ENCODE measurements around the gene MZT2A.
"Not testable (repeated sequence)": the region's sequence is repeated elsewhere in the genome, so short reads cannot be mapped to it uniquely, and the experiment has no call there.

MZT2A gene

DNA sequence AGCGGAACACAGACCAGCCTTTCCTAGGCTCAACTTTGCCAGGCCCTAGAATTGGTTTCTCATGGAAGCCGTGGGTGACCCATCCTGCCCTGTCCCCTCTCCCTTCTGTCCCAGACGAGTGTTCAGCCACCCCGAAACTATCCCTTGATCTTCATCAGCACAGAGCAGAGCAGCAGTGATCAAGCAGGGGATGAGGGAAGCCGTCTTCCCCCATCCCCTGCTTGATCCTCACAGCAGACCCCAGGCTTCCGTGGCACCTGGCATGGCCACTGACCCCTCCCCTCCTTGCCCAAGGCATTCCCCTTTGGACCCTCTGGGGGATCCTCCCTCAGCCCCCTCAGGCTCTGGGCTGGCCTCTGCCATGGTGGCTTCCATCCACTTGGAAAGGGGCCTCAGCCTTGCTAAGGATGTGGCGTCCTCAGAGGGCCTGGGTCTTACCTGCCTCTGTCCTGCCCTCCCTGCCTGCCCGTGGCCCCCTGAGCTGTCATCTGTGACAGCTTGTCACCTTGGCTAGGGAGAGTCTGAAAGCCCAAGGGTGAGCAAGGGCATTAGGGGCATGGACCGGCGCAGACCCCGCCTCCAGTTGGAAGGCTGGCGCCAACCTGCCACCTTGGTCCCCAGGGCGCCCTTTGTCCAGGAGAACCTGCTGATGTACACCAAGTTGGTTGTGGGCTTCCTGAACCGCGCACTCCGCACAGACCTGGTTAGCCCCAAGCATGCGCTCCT is 25.1 kb upstream of the MZT2A start:
- no peak overlapping the region for H3K4me3 ChIP-seq (ENCODE audit: low read depth, low read length)
- TF ChIP-seq CTCF (IDR thresholded peaks at IDR 0.05; ENCODE audit: low read depth, low read length): no peak
- in situ Hi-C loops (cut with HindIII; ENCODE audit: low sequenced_read_pairs): no loop called here
- no peak for DNase-seq (ENCODE audit: low read depth, low spot score)

GRCh38 chr2:131516621-131517020 is 24.4 kb upstream of the MZT2A start:
- peak; percentile 40 for TF ChIP-seq CTCF (IDR thresholded peaks at IDR 0.05; ENCODE audit: low read depth, low read length)
- H3K4me3 ChIP-seq (ENCODE audit: low read depth, low read length); DNase-seq (ENCODE audit: low read depth, low spot score); in situ Hi-C loops (cut with HindIII; ENCODE audit: low sequenced_read_pairs): not testable (repeated sequence)

- in situ Hi-C loops (cut with HindIII; ENCODE audit: low sequenced_read_pairs): no loop called here
- DNase-seq (ENCODE audit: low read depth, low spot score): no peak
- no peak overlapping the region for H3K4me3 ChIP-seq (ENCODE audit: low read depth, low read length)
- no peak for TF ChIP-seq CTCF (IDR thresholded peaks at IDR 0.05; ENCODE audit: low read depth, low read length)
Measured at GRCh38 chr2:131516011-131516410, 23.8 kb upstream of the MZT2A start.

DNA sequence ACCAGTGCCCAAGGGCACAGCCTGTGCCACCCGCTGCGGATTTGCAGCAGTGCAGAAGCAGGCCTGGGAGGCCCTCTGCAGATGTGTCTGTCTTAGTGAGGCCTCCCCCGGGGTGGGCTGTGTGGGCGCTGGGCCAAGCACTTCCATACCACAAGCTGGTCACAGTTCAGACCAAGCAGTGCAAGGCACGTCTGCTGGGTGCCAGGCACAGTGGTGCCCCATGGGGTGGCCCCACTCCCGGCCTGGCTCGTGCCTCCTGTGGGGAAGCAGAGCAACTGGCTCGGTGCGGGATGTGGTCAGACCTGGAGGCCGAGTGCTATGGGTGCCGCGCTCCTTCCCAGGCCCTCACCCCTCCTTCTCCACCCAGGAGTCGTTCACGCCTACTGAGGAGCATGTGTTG is 23.0 kb upstream of the MZT2A start:
- DNase-seq (ENCODE audit: low read depth, low spot score); in situ Hi-C loops (cut with HindIII; ENCODE audit: low sequenced_read_pairs); H3K4me3 ChIP-seq (ENCODE audit: low read depth, low read length): not testable (repeated sequence)

DNA sequence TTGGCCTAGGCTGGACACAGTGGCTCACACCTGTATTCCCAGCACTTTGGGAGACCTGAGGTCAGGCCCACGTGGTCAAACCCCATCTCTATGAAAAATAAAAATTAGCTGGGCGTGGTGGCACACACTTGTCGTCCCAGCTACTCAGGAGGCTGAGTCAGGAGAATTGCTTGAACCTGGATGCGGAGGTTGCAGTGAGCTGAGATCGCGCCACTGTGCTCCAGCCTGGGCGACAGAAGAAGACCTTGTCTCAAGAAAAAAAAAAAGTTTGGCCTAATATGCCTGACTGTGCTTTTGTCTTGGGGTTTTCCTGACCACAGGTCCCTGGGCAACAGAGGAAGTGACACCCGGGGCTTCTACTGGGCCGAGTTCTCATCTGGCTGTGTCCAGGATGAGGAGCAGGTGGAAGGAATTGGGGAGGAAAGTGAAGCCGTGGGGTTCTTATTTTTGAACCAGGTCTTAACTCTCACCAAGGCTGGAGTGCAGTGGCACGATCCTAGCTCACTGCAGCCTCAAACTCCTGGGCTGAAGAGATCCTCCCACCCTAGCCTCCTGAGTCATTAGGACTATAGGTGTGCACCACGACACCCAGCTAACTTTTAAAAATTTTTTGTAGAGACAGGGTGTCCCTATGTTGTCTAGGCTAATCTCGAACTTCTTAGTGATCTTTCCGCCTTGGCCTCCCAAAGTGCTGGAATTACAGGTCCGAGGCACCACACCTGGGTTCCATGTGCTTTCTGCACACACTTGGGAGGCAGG is 22.4 kb upstream of the MZT2A start:
- H3K4me3 ChIP-seq (ENCODE audit: low read depth, low read length); DNase-seq (ENCODE audit: low read depth, low spot score); in situ Hi-C loops (cut with HindIII; ENCODE audit: low sequenced_read_pairs): not testable (repeated sequence)

DNA sequence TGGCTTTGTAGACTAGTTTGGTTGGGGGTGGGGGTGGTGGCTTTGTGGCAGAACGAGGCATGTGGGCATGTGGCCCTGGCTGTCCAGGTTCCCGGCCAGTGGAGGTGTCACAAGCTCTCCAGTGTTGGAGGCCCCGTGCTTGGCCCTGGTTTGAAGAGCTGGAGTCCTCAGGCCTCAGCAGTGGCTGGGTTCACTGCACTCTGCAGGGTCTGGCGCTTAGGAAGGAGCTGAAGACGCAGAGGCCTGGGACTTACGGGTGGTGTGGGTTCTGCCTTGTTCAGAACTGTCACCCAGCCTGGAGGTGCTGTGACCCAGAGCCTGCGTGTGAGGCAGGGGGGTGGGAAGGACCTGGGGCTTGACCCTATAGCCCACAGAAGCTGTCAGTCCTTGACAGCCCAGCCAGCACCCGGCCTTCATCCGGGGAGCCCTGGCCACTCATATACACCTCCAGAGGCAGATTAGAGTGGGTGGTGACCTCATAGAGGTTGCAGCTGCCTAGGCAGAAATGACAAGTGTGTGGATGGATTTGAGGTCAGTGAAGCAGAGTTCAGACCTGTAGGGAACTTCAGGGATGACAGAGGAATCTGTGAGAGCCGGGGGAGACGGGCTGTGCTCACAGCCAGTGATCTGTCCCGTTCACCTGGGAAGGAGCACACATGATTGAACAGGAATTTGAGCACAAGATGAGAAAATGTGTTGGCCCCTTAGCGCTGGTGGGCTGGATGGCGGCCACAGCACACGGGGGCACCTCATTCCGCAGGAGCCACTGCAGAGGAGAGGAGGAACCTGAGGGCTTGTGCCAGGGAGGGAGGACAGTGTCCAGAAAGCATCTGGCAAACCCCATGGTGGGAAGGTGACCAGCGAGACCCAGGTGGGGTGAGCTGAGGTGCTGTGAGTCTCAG is 20.0 kb upstream of the MZT2A start:
- DNase-seq (ENCODE audit: low read depth, low spot score); in situ Hi-C loops (cut with HindIII; ENCODE audit: low sequenced_read_pairs); H3K4me3 ChIP-seq (ENCODE audit: low read depth, low read length): not testable (repeated sequence)

- peak; percentile 20 for TF ChIP-seq CTCF (IDR thresholded peaks at IDR 0.05; ENCODE audit: low read depth, low read length)
- peak; percentile 32 for DNase-seq (ENCODE audit: low read depth, low spot score)
- in situ Hi-C loops (cut with HindIII; ENCODE audit: low sequenced_read_pairs); H3K4me3 ChIP-seq (ENCODE audit: low read depth, low read length): not testable (repeated sequence)
Measured at GRCh38 chr2:131511291-131511968, 19.2 kb upstream of the MZT2A start.

Measured in astrocyte of the spinal cord (primary cell).